Measurements from ENCODE around the gene FHL2.

FHL2 gene

GRCh38 chr2:105391058-105391627 is 7.7 kb downstream of the FHL2 start:
- Histone ChIP-seq H4K20me1 (ENCODE audit: control insufficient read depth, insufficient read depth, low read depth, low read length) (no peaks in the 10 kb centered on the region), H3K4me3 (ENCODE audit: low read length) (no peak overlapping the region), H3K27me3 (ENCODE audit: control insufficient read depth, low read length) (peaks cover 2% of the 10 kb centered on the region; the same call in 1 of the 2 replicates), H3K27ac (ENCODE audit: low read depth, low read length) (no peak overlapping the region), H3K9me2 (replicated peaks; ENCODE audit: control insufficient read depth, low read length) (no peaks in the 10 kb centered on the region), H3K36me3 (ENCODE audit: control insufficient read depth, low read length) (no peaks in the 10 kb centered on the region), H3K4me2 (ENCODE audit: low read length) (no peak overlapping the region), H3K9me3 (ENCODE audit: control insufficient read depth, insufficient read depth, low read length) (no peaks in the 10 kb centered on the region), H3K4me1 (ENCODE audit: control insufficient read depth, low read length) (no peaks in the 10 kb centered on the region), H3K79me2 (ENCODE audit: control insufficient read depth, low read length) (no peaks in the 10 kb centered on the region), H3F3A (ENCODE audit: control insufficient read depth, insufficient read depth) (no peaks in the 10 kb centered on the region)
- TF ChIP-seq CTCF (IDR thresholded peaks at IDR 0.05; ENCODE audit: low read depth, low read length, poor library complexity, severe bottlenecking) (no peak), EZH2phosphoT487 (IDR thresholded peaks at IDR 0.05; ENCODE audit: borderline replicate concordance, low read length) (no peak)

- no peak overlapping the region for H3K4me3 ChIP-seq (ENCODE audit: low read length)
- no peaks in the 10 kb centered on the region for H3K79me2 ChIP-seq (ENCODE audit: control insufficient read depth, low read length)
- no peak overlapping the region for H3K4me2 ChIP-seq (ENCODE audit: low read length)
- H4K20me1 ChIP-seq (ENCODE audit: control insufficient read depth, insufficient read depth, low read depth, low read length) = no peaks in the 10 kb centered on the region
- no peaks in the 10 kb centered on the region for H3K9me3 ChIP-seq (ENCODE audit: control insufficient read depth, insufficient read depth, low read length)
- H3K4me1 ChIP-seq (ENCODE audit: control insufficient read depth, low read length) = no peaks in the 10 kb centered on the region
- peaks cover 2% of the 10 kb centered on the region; the same call in 1 of the 2 replicates for H3K27me3 ChIP-seq (ENCODE audit: control insufficient read depth, low read length)
- no peaks in the 10 kb centered on the region for H3K36me3 ChIP-seq (ENCODE audit: control insufficient read depth, low read length)
- TF ChIP-seq EZH2phosphoT487 (IDR thresholded peaks at IDR 0.05; ENCODE audit: borderline replicate concordance, low read length) (no peak), CTCF (IDR thresholded peaks at IDR 0.05; ENCODE audit: low read depth, low read length, poor library complexity, severe bottlenecking) (no peak)
- H3F3A ChIP-seq (ENCODE audit: control insufficient read depth, insufficient read depth) = no peaks in the 10 kb centered on the region
- no peak overlapping the region for H3K27ac ChIP-seq (ENCODE audit: low read depth, low read length)
- no peaks in the 10 kb centered on the region for H3K9me2 ChIP-seq (replicated peaks; ENCODE audit: control insufficient read depth, low read length)
Observed at GRCh38 chr2:105390454-105390853, 8.4 kb downstream of the FHL2 start.

- Histone ChIP-seq H3K9me3 (ENCODE audit: control insufficient read depth, insufficient read depth, low read length) (no peaks in the 10 kb centered on the region), H3K4me2 (ENCODE audit: low read length) (no peak overlapping the region), H3K4me3 (ENCODE audit: low read length) (no peak overlapping the region), H4K20me1 (ENCODE audit: control insufficient read depth, insufficient read depth, low read depth, low read length) (no peaks in the 10 kb centered on the region), H3K79me2 (ENCODE audit: control insufficient read depth, low read length) (no peaks in the 10 kb centered on the region), H3K27me3 (ENCODE audit: control insufficient read depth, low read length) (0 out of 2 replicates have a peak, but pooled peaks cover 2% of the 10 kb centered on the region), H3K36me3 (ENCODE audit: control insufficient read depth, low read length) (no peaks in the 10 kb centered on the region), H3K27ac (ENCODE audit: low read depth, low read length) (no peak overlapping the region), H3K9me2 (replicated peaks; ENCODE audit: control insufficient read depth, low read length) (no peaks in the 10 kb centered on the region), H3K4me1 (ENCODE audit: control insufficient read depth, low read length) (no peaks in the 10 kb centered on the region), H3F3A (ENCODE audit: control insufficient read depth, insufficient read depth) (no peaks in the 10 kb centered on the region)
- TF ChIP-seq CTCF (IDR thresholded peaks at IDR 0.05; ENCODE audit: low read depth, low read length, poor library complexity, severe bottlenecking) (no peak), EZH2phosphoT487 (IDR thresholded peaks at IDR 0.05; ENCODE audit: borderline replicate concordance, low read length) (no peak)
Observed at GRCh38 chr2:105388971-105389381, 9.9 kb downstream of the FHL2 start.

Measured in DOHH2 (cell line).